NCI-H460 (cell line): ENCODE results near the gene RBFOX1. TPM values are rescaled to one million over a fixed set of nuclear protein-coding genes. Genes with fewer than 3 reads are reported as not detected.
"Not testable (repeated sequence)": the region's sequence is repeated elsewhere in the genome, so short reads cannot be mapped to it uniquely, and the experiment has no call there.

ENCODE experiments used
- DNase-seq: peaks from one replicate; pipeline ENCODE4 v3.0.0-alpha.2; 2016; ENCODE audit warnings: low read depth; ENCODE audit errors: extremely low read depth
- total RNA-seq: library from RNA; depleted of rRNA; stranded (reverse); fragments of >200 nt; shearing (Covaris generic); gene quantifications from 2 replicates; pipeline ENCODE4 v1.2.3, GENCODE V29; 2014

Gene RBFOX1
- total RNA-seq, 1 experiment from 2014 or later, result not detected

- no peak for DNase-seq
Measured at GRCh38 chr16:7443648-7444365, 111.2 kb downstream of the RBFOX1 start.

- DNase-seq, result no peak
Measured at GRCh38 chr16:7449306-7449705, 116.7 kb downstream of the RBFOX1 start.

- DNase-seq, result no peak
Measured at GRCh38 chr16:7449808-7450207, 117.2 kb downstream of the RBFOX1 start.

GRCh38 chr16:7450440-7450839 is 117.8 kb downstream of the RBFOX1 start:
- no peak for DNase-seq

GRCh38 chr16:7452090-7452489 is 119.4 kb downstream of the RBFOX1 start:
- no peak for DNase-seq

GRCh38 chr16:7456211-7456610 is 123.6 kb downstream of the RBFOX1 start:
- DNase-seq, result no peak

GRCh38 chr16:7458144-7458543 is 125.5 kb downstream of the RBFOX1 start:
- no peak for DNase-seq

- no peak for DNase-seq
Measured at GRCh38 chr16:7470344-7470743, 137.7 kb downstream of the RBFOX1 start.

GRCh38 chr16:7471268-7471667 is 138.6 kb downstream of the RBFOX1 start:
- DNase-seq, result no peak

GRCh38 chr16:7482032-7482431 is 149.4 kb downstream of the RBFOX1 start:
- DNase-seq, result no peak

GRCh38 chr16:7482596-7483290 is 150.1 kb downstream of the RBFOX1 start:
- DNase-seq, result no peak

GRCh38 chr16:7487574-7488323 is 155.1 kb downstream of the RBFOX1 start:
- no peak for DNase-seq

GRCh38 chr16:7492122-7492521 is 159.5 kb downstream of the RBFOX1 start:
- no peak for DNase-seq

- DNase-seq, result no peak
Measured at GRCh38 chr16:7493133-7493532, 160.5 kb downstream of the RBFOX1 start.

GRCh38 chr16:7497691-7498090 is 165.0 kb downstream of the RBFOX1 start:
- DNase-seq, result no peak

GRCh38 chr16:7501868-7502267 is 169.2 kb downstream of the RBFOX1 start:
- no peak for DNase-seq

- not testable (repeated sequence) for DNase-seq
Measured at GRCh38 chr16:7502591-7503157, 170.0 kb downstream of the RBFOX1 start.

- DNase-seq, result no peak
Measured at GRCh38 chr16:7503666-7504065, 171.0 kb downstream of the RBFOX1 start.

- no peak for DNase-seq
Measured at GRCh38 chr16:7504844-7505243, 172.2 kb downstream of the RBFOX1 start.

GRCh38 chr16:7505495-7505894 is 172.8 kb downstream of the RBFOX1 start:
- no peak for DNase-seq

GRCh38 chr16:7506363-7506762 is 173.7 kb downstream of the RBFOX1 start:
- DNase-seq, result no peak
